Activated CD4-positive, alpha-beta T cell treated with anti-CD3 and anti-CD28 coated beads, Interleukin-2, amount 10 ng/mL, durations not matched to agents 7 days and 5 days (primary cell): Measurements from ENCODE around the gene FNDC8. TPM values are rescaled to one million over a fixed set of nuclear protein-coding genes. Genes with fewer than 3 reads are reported as not detected.

Experiments
- CTCF ChIA-PET: fragments of 350-600 bp; sonication (Branson Sonifier 250); formaldehyde crosslinking; loops from one replicate; lab custom pipeline; 2021; ENCODE audit warnings: antibody characterized with exemption; lab: Charles Lee
- POLR2A ChIA-PET: fragments of 350-600 bp; sonication (Branson Sonifier 250); formaldehyde crosslinking; loops from one replicate; lab custom pipeline; 2021; ENCODE audit warnings: antibody characterized with exemption; lab: Charles Lee
- DNase-seq: peaks from one replicate; pipeline ENCODE4 v3.0.0-alpha.2; 2020
- H3K27ac Mint-ChIP-seq: one replicate; pipeline ENCODE4 v1.8.0; 2021; ENCODE audit warnings: mild to moderate bottlenecking, moderate library complexity, mixed read lengths
- H3K27me3 Mint-ChIP-seq: one replicate; pipeline ENCODE4 v1.8.0; 2021; ENCODE audit warnings: mixed read lengths
- H3K36me3 Mint-ChIP-seq: one replicate; pipeline ENCODE4 v1.8.0; 2021; ENCODE audit warnings: low read depth, mixed read lengths
- H3K4me1 Mint-ChIP-seq: one replicate; pipeline ENCODE4 v1.8.0; 2021; ENCODE audit warnings: mixed read lengths
- H3K4me3 Mint-ChIP-seq: one replicate; pipeline ENCODE4 v1.8.0; 2021; ENCODE audit warnings: mild to moderate bottlenecking, moderate library complexity, mixed read lengths
- H3K9me3 Mint-ChIP-seq: one replicate; pipeline ENCODE4 v1.8.0; 2021; ENCODE audit warnings: mixed read lengths
- total RNA-seq, 2 experiments: library from RNA; stranded (reverse); gene quantifications; one replicate each; pipeline ENCODE4 v1.2.3, GENCODE V29; 2021

The FNDC8 gene
- total RNA-seq, result not detected

DNA sequence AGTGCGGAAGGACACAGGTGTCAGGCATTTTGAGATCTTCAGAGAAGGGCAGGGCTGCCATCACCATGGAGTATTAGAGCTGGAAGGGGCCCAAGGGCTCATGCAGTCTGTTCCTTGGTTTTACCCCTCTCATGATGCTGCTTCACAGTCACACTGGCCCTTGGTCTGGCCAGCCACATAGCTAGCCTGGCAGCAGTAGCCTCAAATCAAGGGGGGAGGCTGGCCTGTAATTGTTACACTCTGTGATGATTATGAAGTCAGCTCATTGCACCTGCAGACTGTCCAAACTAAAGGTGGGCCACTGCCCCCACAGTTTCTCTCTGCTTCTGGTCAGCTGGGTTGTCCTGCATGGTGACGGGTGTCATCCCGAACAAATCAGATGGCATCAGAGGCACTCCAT is at the start of gene FNDC8:
FNDC8 (plus strand) TSS at position 301 of the 400 bp plus-strand sequence; CDS start at position 380, 79 bp downstream.
- no peaks in the 10 kb centered on the region for H3K27me3 Mint-ChIP-seq
- CTCF ChIA-PET, result interaction anchor here (0.9 to 3.3 kb wide), 3 partner anchors 99 to 579 kb away, joined by 3 to 15 read pairs (median 6); no protein-coding TSS in a partner anchor

DNA sequence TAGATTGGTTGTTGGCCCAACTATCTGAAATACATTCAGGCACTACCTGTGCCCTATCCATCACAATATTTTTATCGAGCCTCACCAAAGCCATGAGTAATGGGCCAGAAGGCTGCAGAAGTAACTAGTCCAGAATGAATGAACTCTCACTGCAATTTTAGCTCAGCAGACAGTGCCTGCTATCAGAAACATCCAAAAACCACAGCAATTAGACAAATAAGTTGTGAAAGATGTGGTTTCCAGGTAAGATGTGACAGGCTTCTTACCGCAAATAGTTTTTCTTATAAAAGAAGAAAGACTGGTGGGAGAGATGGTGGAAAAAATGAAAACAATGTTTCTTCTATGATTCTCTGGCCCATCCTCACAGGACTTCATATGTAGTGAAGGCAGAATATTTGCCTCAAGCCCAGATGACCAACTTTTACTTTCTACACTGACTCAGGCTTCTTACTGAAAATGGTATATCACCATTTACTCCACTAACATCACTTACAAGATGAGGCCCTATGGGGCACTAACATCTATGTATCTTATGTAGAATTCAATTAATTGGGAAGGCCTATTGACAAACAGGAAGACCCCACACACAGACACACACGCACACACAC is 48.1 kb upstream of the FNDC8 start:
- POLR2A ChIA-PET, result interaction anchor here (0.8 kb wide), 1 partner anchor 15 kb away, joined by 8 read pairs; no protein-coding TSS in a partner anchor
- Mint-ChIP-seq H3K27me3 (no peaks in the 10 kb centered on the region), H3K36me3 (peaks cover 31% of the 10 kb centered on the region), H3K9me3 (no peaks in the 10 kb centered on the region), H3K4me3 (peak overlapping the region; percentile 35), H3K27ac (peak overlapping the region; percentile 78), H3K4me1 (peaks cover 72% of the 10 kb centered on the region)
- no peak for DNase-seq
- CTCF ChIA-PET, result no interaction called here

More for the DNA sequence above, at the start of gene FNDC8:
- Mint-ChIP-seq H3K4me1 (peaks cover 27% of the 10 kb centered on the region), H3K27ac (no peak within 1 kb of the TSS), H3K36me3 (peaks cover 14% of the 10 kb centered on the region), H3K4me3 (peak within 1 kb of the TSS; percentile 27), H3K9me3 (no peaks in the 10 kb centered on the region)
- POLR2A ChIA-PET, result no interaction called here
- DNase-seq, result no peak

DNA sequence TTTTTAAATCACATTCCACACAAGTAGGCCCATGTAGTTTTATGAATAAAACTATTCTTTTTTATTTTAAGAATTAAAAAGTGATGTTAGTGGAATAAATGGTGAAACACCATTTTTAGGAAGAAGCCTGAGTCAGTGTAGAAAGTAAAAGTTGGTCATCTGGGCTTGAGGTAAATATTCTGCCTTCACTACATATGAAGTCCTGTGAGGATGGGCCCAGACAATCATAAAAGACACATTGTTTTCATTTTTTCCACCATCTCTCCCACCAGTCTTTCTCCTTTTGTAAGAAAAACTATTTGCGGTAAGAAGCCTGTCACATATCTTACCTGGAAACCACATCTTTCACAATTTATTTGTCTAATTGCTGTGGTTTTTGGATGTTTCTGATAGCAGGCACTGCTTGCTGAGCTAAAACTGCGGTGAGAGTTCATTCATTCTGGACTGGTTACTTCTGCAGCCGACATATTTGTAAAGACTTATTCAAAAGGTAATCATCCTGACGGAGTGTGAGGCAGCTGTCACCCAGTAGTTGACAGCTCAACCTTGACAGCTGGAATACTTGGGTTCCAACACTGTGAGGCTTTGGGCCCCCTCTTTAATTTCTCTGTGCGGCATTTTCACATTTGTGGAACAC is 47.3 kb upstream of the FNDC8 start:
- Mint-ChIP-seq H3K4me1 (peaks cover 67% of the 10 kb centered on the region), H3K27ac (peak overlapping the region; percentile 16), H3K36me3 (peaks cover 31% of the 10 kb centered on the region), H3K4me3 (no peak overlapping the region), H3K9me3 (no peaks in the 10 kb centered on the region), H3K27me3 (no peaks in the 10 kb centered on the region)
- ChIA-PET POLR2A (no interaction called here), CTCF (interaction anchor here (1.2 to 2.4 kb wide), 3 partner anchors 9 to 11 kb away, joined by 3 to 11 read pairs (median 3); no protein-coding TSS in a partner anchor)
- DNase-seq, result no peak

DNA sequence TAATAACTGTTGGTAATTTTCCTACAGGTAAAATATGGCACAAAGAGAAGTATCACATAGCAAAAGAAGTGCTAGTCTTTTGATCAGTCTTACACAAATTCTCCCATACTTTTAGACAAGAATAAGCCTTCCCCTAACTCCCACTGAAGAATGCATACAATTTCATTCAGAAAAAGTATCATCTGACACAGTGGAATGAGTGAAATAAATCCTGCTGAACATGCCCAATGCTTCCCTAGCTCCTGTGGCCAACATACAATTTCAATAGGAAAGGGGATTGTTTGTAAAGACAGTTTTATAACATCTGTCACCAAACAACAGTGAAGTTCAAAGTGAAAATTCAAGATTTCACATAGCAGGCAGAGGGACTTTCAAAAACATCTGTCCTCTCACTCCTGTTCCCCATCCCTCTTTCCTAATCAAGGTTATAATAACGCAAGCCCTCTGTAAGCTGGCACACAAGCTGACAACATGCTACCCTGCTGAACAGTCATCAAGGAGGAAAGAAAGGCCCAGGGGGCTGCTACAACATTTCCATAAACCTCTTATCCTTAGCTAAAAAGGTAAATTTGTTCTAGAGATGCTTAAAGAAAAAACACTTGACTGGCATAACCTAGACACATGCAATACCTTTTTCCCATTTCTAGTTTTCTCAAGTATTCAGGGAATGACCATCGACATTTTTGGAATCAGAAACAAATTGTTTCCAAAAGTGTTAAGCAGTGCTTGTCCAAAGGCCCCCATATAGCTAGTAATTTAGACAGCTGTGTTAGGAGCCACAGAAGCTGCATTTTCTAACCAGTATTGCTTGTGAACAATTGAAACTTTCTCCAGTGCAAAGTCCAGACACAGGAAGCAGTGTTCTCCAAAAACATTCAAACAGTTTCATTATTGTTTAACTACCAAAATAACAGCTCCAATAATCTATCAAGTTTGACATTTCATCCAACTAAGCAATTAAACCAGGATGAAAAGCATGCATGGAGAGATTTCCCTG is 46.4 kb upstream of the FNDC8 start:
- Mint-ChIP-seq H3K4me1 (peaks cover 67% of the 10 kb centered on the region), H3K27me3 (no peaks in the 10 kb centered on the region), H3K36me3 (peaks cover 39% of the 10 kb centered on the region), H3K9me3 (no peaks in the 10 kb centered on the region), H3K27ac (peak overlapping the region; percentile 16), H3K4me3 (no peak overlapping the region)
- DNase-seq, result no peak
- POLR2A ChIA-PET, result no interaction called here
- CTCF ChIA-PET, result interaction anchor here (1.2 to 2.4 kb wide), 4 partner anchors 10 to 15 kb away, joined by 3 to 11 read pairs (median 4); no protein-coding TSS in a partner anchor

DNA sequence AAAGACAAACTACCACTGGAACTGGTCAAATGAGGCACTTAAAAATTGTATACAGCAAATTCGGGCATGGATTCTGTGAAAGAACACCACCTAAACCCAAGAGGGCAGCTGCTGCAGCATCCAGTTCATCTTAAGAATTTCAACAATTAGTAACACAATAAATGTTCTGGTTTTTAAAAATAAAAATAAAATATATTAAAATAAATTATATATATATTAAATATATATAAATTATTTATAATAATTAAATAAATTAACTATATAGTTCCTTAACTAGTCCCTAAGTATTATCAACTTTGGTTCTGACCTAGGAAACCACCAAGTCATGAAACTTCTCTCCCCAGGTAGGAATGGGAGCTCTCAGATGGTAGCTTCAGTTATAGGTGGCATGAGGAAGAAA is 44.5 kb upstream of the FNDC8 start:
- no peak for DNase-seq
- H3K4me3 Mint-ChIP-seq, result no peak overlapping the region
- no peak overlapping the region for H3K27ac Mint-ChIP-seq
- H3K4me1 Mint-ChIP-seq, result peaks cover 78% of the 10 kb centered on the region
- ChIA-PET CTCF (interaction anchor here (1.0 to 1.4 kb wide), 2 partner anchors 17 to 23 kb away, joined by 3 to 4 read pairs; no protein-coding TSS in a partner anchor), POLR2A (no interaction called here)
- no peaks in the 10 kb centered on the region for H3K9me3 Mint-ChIP-seq
- H3K36me3 Mint-ChIP-seq, result peaks cover 28% of the 10 kb centered on the region
- H3K27me3 Mint-ChIP-seq, result no peaks in the 10 kb centered on the region

DNA sequence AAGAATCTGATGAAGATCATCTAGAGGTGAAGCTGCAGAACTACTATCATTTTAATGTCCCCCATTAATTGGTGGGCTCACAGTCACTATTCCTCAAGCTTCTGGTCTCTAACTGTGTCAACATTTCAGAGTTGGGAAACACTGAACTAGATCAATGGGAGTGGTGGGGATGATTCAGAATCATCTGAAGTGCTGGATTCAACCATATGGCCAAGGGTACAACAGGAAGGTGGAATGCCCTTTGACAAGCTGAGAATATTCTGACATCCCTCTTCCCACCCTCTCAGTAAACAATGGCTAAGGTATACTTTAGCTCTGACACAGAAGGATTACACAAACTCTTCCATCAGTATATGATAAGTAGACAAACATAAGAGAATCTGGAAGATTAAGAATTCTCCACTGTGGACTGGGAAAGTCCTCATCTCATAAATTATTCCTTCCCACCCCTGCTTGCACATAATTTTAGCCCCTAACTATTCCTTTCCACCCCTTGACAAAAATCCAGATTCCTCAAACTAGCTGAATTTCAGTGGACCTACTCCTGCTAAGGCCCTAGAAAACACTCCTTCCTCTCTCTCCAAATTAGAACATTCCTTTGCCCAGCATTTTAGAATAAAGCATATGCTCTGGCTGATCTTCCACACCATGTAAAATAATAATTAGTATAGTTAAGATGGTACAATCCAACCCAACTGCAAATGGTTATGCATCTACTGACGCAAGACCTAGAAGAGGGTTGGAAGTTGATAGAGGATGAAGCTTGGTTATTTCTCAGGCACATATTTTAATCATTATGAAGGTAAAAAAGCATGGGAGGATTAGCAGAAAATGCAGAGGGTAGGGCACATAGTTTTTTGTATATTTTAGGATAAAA is 41.6 kb upstream of the FNDC8 start:
- Mint-ChIP-seq H3K4me3 (no peak overlapping the region), H3K27me3 (no peaks in the 10 kb centered on the region), H3K27ac (peak overlapping the region; percentile 88), H3K4me1 (peaks cover 69% of the 10 kb centered on the region), H3K9me3 (no peaks in the 10 kb centered on the region), H3K36me3 (peaks cover 22% of the 10 kb centered on the region)
- no peak for DNase-seq
- ChIA-PET CTCF (interaction anchor here (0.8 to 3.0 kb wide), 5 partner anchors 10 to 58 kb away, joined by 3 to 12 read pairs (median 3); partner anchors contain the start of gene RFFL), POLR2A (no interaction called here)

DNA sequence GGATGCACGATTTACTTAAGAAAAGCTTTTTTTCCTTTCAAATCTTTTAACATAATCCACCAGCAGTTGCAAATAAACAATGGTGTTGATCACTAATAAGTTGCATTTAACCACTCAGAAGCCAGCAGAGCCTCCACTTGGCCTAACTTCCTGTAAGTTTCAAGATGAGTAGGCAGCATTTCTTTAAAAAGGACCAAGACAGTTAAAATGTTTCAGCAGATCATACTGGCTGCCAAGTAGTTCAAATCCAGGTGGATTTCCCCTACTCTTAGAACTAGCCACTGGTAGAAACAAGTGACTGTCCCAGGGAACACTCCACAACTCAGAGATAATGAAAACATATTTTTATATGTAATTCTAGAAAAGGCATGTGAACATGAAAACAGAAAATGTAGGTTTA is 40.9 kb upstream of the FNDC8 start:
- peak; percentile 29 for DNase-seq

DNA sequence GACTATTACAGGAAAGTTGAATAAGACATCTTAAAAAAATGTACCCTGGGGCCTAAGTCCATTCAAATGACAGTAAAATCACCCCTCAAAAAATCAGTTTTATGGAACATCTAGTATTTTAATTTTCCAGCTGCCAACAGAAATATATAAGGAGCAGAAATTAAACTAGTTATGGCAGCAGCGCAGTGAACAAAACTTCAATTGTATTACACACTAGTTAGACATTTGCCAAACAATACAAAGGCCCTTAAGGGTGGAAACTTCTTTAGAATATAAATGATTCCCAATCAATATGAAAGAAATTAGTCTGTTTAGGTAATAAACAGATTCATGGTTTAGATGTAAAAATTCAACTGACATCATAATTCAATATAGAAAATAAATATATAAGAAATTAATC is 39.8 kb upstream of the FNDC8 start:
- H3K9me3 Mint-ChIP-seq, result no peaks in the 10 kb centered on the region
- peak overlapping the region; percentile 88 for H3K27ac Mint-ChIP-seq
- H3K36me3 Mint-ChIP-seq, result peaks cover 23% of the 10 kb centered on the region
- ChIA-PET CTCF (interaction anchor here (0.8 to 3.0 kb wide), 5 partner anchors 8 to 60 kb away, joined by 3 to 12 read pairs (median 6); partner anchors contain the start of gene RFFL), POLR2A (interaction anchor here (1.0 kb wide), 1 partner anchor 13 kb away, joined by 4 read pairs; no protein-coding TSS in a partner anchor)
- DNase-seq, result no peak
- H3K27me3 Mint-ChIP-seq, result no peaks in the 10 kb centered on the region
- no peak overlapping the region for H3K4me3 Mint-ChIP-seq
- peaks cover 76% of the 10 kb centered on the region for H3K4me1 Mint-ChIP-seq

More for the DNA sequence above, 40.9 kb upstream of the FNDC8 start:
- peak overlapping the region; percentile 88 for H3K27ac Mint-ChIP-seq
- ChIA-PET POLR2A (interaction anchor here (1.0 kb wide), 1 partner anchor 30 kb away, joined by 3 read pairs; no protein-coding TSS in a partner anchor), CTCF (interaction anchor here (1.1 to 3.0 kb wide), 3 partner anchors 9 to 20 kb away, joined by 3 to 12 read pairs (median 11); partner anchors contain the start of gene RFFL)
- no peaks in the 10 kb centered on the region for H3K9me3 Mint-ChIP-seq
- H3K4me1 Mint-ChIP-seq, result peaks cover 68% of the 10 kb centered on the region
- H3K36me3 Mint-ChIP-seq, result peaks cover 24% of the 10 kb centered on the region
- no peaks in the 10 kb centered on the region for H3K27me3 Mint-ChIP-seq
- H3K4me3 Mint-ChIP-seq, result peak overlapping the region; percentile 15

DNA sequence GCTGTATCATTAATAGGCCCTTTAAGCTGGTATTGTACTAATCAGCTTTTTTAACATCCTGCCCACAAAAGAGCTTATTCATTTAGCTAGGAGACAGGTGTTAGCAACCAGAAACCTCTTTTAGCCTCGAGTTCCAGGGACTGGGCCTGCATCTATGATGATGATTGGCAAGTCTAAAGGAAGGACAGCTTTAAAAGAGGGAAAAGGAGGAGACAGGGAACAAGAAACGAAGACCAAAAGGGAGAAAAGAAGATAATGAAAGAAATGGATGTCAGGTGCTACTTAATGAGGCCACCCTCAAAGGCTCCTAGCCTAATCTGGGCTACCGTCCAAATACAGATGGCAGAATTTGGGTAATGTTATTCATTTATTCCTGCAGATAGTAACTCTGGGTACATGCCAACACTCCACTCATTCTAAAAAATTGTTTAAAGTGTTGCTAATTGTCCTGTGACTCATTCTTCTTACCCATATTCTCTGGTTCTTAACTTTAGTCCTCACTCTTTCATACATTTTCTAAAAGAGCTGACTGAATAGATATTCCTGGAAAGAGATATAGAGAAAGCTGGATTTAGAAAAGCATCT is 39.2 kb upstream of the FNDC8 start:
- peaks cover 78% of the 10 kb centered on the region for H3K4me1 Mint-ChIP-seq
- peak overlapping the region; percentile 80 for H3K27ac Mint-ChIP-seq
- no peaks in the 10 kb centered on the region for H3K9me3 Mint-ChIP-seq
- ChIA-PET CTCF (interaction anchor here (0.7 to 3.0 kb wide), 5 partner anchors 12 to 59 kb away, joined by 3 to 11 read pairs (median 3); partner anchors contain the start of gene RFFL), POLR2A (no interaction called here)
- DNase-seq, result no peak
- H3K27me3 Mint-ChIP-seq, result no peaks in the 10 kb centered on the region
- no peak overlapping the region for H3K4me3 Mint-ChIP-seq
- peaks cover 21% of the 10 kb centered on the region for H3K36me3 Mint-ChIP-seq

DNA sequence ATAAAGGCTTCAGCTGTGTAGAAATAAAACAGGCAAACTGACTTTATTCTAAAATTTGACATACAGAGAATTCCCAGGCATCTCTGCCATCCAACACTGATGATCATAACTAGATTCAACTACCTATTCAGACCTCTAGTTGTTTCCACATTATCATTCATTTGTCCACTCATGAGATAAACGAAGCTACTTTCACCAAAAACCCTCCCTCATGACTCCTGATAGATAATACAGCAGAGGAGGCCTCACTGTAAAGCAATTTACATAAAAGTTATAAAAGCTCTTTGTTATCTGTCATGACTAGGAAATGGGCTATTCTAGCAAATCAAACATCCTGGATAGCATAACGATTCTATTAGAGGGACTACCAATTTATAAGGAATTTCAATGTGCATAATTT is 38.3 kb upstream of the FNDC8 start:
- H3K4me1 Mint-ChIP-seq, result peaks cover 79% of the 10 kb centered on the region
- ChIA-PET POLR2A (no interaction called here), CTCF (interaction anchor here (1.2 to 1.7 kb wide), 2 partner anchors 17 to 32 kb away, joined by 3 to 6 read pairs; no protein-coding TSS in a partner anchor)
- H3K36me3 Mint-ChIP-seq, result peaks cover 15% of the 10 kb centered on the region
- no peaks in the 10 kb centered on the region for H3K9me3 Mint-ChIP-seq
- H3K27ac Mint-ChIP-seq, result no peak overlapping the region
- DNase-seq, result no peak
- H3K4me3 Mint-ChIP-seq, result no peak overlapping the region
- no peaks in the 10 kb centered on the region for H3K27me3 Mint-ChIP-seq

DNA sequence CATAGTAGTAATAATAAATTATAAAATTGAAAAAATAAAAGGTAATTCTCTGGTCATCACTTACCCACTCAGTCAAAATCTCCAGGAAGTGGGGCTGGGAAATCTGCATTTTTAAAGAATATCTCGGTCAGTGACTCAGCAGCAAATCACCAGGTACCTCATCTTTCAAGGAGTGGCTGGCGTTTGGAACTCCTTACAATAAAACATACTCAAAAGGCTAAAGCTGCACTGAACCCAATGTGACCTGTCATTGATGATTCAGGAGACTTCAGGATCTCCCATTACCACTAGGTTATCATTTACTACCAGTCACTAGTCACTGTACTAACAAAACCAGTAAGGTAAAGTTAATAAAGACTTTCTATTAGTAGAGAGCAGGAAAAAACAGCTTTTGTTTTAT is 36.4 kb upstream of the FNDC8 start:
- DNase-seq, result no peak
- Mint-ChIP-seq H3K4me3 (no peak overlapping the region), H3K27me3 (no peaks in the 10 kb centered on the region), H3K27ac (peak overlapping the region; percentile 11), H3K9me3 (no peaks in the 10 kb centered on the region), H3K36me3 (peaks cover 6% of the 10 kb centered on the region), H3K4me1 (peaks cover 76% of the 10 kb centered on the region)
- POLR2A ChIA-PET, result no interaction called here
- CTCF ChIA-PET, result interaction anchor here (0.8 to 1.5 kb wide), 5 partner anchors 10 to 86 kb away, joined by 3 to 5 read pairs (median 3); no protein-coding TSS in a partner anchor
